ENCODE measurements around the gene DESI2.

GRCh38 chr1:244653439-244654107 is 647 bp downstream of the DESI2 start:
- TF ChIP-seq EZH2phosphoT487 (conservative IDR thresholded peaks at IDR 0.05; ENCODE audit: low read length) (no peak), CTCF (IDR thresholded peaks at IDR 0.05; ENCODE audit: insufficient read depth, low read length, poor library complexity, severe bottlenecking) (no peak)

Data from SU-DHL-6 (cell line).